HL-60 (cell line): ENCODE data around the gene TMEM132D.

Experiments
- GABPA ChIP-seq: IDR thresholded peaks from 2 replicates; pipeline ENCODE4 v1.6.1; 2012; ENCODE audit warnings: low read depth
- POLR2AphosphoS5 ChIP-seq: IDR thresholded peaks from 2 replicates; pipeline ENCODE4 v1.6.1; 2012; ENCODE audit warnings: low read depth
- REST ChIP-seq: IDR thresholded peaks from 2 replicates; pipeline ENCODE4 v1.6.1; 2012; ENCODE audit warnings: low read depth; ENCODE audit not compliant: insufficient replicate concordance
- TF ChIP-seq, protein P1 (sequence below): IDR thresholded peaks from one replicate; pipeline ENCODE4 v1.5.1; 2011; ENCODE audit warnings: low read length, control low read depth, inconsistent platforms; ENCODE audit not compliant: insufficient read depth

- TF ChIP-seq, protein P1, sequence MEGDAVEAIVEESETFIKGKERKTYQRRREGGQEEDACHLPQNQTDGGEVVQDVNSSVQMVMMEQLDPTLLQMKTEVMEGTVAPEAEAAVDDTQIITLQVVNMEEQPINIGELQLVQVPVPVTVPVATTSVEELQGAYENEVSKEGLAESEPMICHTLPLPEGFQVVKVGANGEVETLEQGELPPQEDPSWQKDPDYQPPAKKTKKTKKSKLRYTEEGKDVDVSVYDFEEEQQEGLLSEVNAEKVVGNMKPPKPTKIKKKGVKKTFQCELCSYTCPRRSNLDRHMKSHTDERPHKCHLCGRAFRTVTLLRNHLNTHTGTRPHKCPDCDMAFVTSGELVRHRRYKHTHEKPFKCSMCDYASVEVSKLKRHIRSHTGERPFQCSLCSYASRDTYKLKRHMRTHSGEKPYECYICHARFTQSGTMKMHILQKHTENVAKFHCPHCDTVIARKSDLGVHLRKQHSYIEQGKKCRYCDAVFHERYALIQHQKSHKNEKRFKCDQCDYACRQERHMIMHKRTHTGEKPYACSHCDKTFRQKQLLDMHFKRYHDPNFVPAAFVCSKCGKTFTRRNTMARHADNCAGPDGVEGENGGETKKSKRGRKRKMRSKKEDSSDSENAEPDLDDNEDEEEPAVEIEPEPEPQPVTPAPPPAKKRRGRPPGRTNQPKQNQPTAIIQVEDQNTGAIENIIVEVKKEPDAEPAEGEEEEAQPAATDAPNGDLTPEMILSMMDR = no peak
- TF ChIP-seq POLR2AphosphoS5 (no peak), REST (no peak), GABPA (no peak)
Observed at GRCh38 chr12:129819391-129819790, 84.4 kb downstream of the TMEM132D start.
